GM12878 (cell line): ENCODE results near the gene THUMPD2. TPM values are rescaled to one million over a fixed set of nuclear protein-coding genes. Genes with fewer than 3 reads are reported as not detected.

Experiments
- ASH2L ChIP-seq: fragments of 300-600, 200-600 bp; sonication (generic); IDR thresholded peaks from 2 replicates; pipeline ENCODE4 v1.6.1; 2017; ENCODE audit warnings: low read depth, mild to moderate bottlenecking, borderline replicate concordance
- BMI1 ChIP-seq: fragments of 450-650 bp; IDR thresholded peaks from 2 replicates; pipeline ENCODE4 v1.6.1; 2016; ENCODE audit warnings: mild to moderate bottlenecking, moderate library complexity, borderline replicate concordance
- CEBPZ ChIP-seq: fragments of 150-350 bp; IDR thresholded peaks from 2 replicates; pipeline ENCODE4 v1.6.1; 2016; ENCODE audit warnings: low read depth, low read length
- IKZF1 ChIP-seq: fragments of 450-650 bp; conservative IDR thresholded peaks from 2 replicates; pipeline ENCODE4 v1.6.1; 2017; ENCODE audit warnings: antibody characterized with exemption, mild to moderate bottlenecking
- KDM1A ChIP-seq: fragments of 200-600 bp; sonication (generic); IDR thresholded peaks from 2 replicates; pipeline ENCODE4 v1.6.1; 2016; ENCODE audit warnings: borderline replicate concordance
- MEF2B ChIP-seq: fragments of 450-650 bp; IDR thresholded peaks from 2 replicates; pipeline ENCODE4 v1.6.1; 2018; ENCODE audit warnings: mild to moderate bottlenecking, moderate library complexity; ENCODE audit not compliant: partially characterized antibody, poor library complexity, severe bottlenecking
- MYC ChIP-seq: IDR thresholded peaks from 2 replicates; pipeline ENCODE4 v1.6.1; 2011; ENCODE audit warnings: mild to moderate bottlenecking, low read length, moderate library complexity, inconsistent platforms; ENCODE audit not compliant: insufficient read depth, insufficient replicate concordance, insufficient read length, severe bottlenecking
- NFYB ChIP-seq: IDR thresholded peaks from 2 replicates; pipeline ENCODE4 v1.6.1; 2011; ENCODE audit warnings: low read depth, mild to moderate bottlenecking, low read length, improper control_type of control experiment, moderate library complexity; ENCODE audit not compliant: insufficient read depth
- NKRF ChIP-seq: fragments of 450-650 bp; conservative IDR thresholded peaks from 2 replicates; pipeline ENCODE4 v1.6.1; 2017; ENCODE audit warnings: mild to moderate bottlenecking, moderate library complexity
- PAX5 ChIP-seq: IDR thresholded peaks from 2 replicates; pipeline ENCODE4 v1.6.1; 2011; ENCODE audit warnings: low read depth, low read length, borderline replicate concordance
- POLR2A ChIP-seq: IDR thresholded peaks from 2 replicates; pipeline ENCODE4 v1.6.1; 2011; ENCODE audit warnings: low read depth, mild to moderate bottlenecking, low read length
- POU2F2 ChIP-seq: IDR thresholded peaks from 3 replicates; pipeline ENCODE4 v1.6.1; 2011; ENCODE audit warnings: low read depth, mild to moderate bottlenecking, low read length, borderline replicate concordance
- PRDM15 ChIP-seq: fragments of 450-650 bp; formaldehyde crosslinking; IDR thresholded peaks from 2 replicates; pipeline ENCODE4 v1.4.0; 2020; ENCODE audit warnings: mild to moderate bottlenecking, moderate library complexity
- RELA ChIP-seq: fragments of 450-650 bp; IDR thresholded peaks from 2 replicates; pipeline ENCODE4 v1.8.0; 2014; ENCODE audit warnings: borderline replicate concordance; ENCODE audit not compliant: partially characterized antibody
- SMARCA5 ChIP-seq: fragments of 450-650 bp; IDR thresholded peaks from 2 replicates; pipeline ENCODE4 v1.6.1; 2017; ENCODE audit warnings: mild to moderate bottlenecking
- SRF ChIP-seq, 2 experiments: IDR thresholded peaks; 2 replicates each; pipeline ENCODE4 v1.6.1; 2011; ENCODE audit warnings: low read depth in 2 of 2, low read length in 2 of 2, mild to moderate bottlenecking in 1 of 2, moderate library complexity in 1 of 2
- TBL1XR1 ChIP-seq: IDR thresholded peaks from 2 replicates; pipeline ENCODE4 v1.6.1; 2012; ENCODE audit warnings: low read depth, low read length, improper control_type of control experiment
- TCF7 ChIP-seq: IDR thresholded peaks from 2 replicates; pipeline ENCODE4 v1.6.1; 2014; ENCODE audit warnings: antibody characterized with exemption, borderline replicate concordance
- WRNIP1 ChIP-seq: IDR thresholded peaks from 2 replicates; pipeline ENCODE4 v1.6.1; 2011; ENCODE audit warnings: low read depth, low read length, improper control_type of control experiment, borderline replicate concordance
- polyA plus RNA-seq, 11 experiments: library from polyadenylated mRNA; depleted of rRNA in 4 of 11; unstranded in 6 of 11; stranded (reverse) in 5 of 11; fragments of >200 nt; fragmentation: Nextera tagmentation in 4 of 11; fragmentation: Illumina TruSeq in 1 of 11; extraction: Ambion mirVana in 4 of 11; extraction: Trizol in 1 of 11; gene quantifications; 1 replicate in 1 of 11; 2 replicates in 10 of 11; pipeline versions ENCODE4 v1.2.1 to v1.2.3, GENCODE V29; 2011 to 2016; ENCODE audit warnings: inconsistent platforms in 2 of 11, missing spikeins in 2 of 11, low read depth in 1 of 11
- total RNA-seq, 4 experiments: library from RNA; depleted of rRNA in 3 of 4; stranded (reverse); fragments of >200 nt in 3 of 4; fragmentation: Illumina TruSeq in 1 of 4; extraction: Trizol in 1 of 4; gene quantifications; 2 replicates each; pipeline versions ENCODE4 v1.2.1 to v1.2.3, GENCODE V29; 2013 to 2021

The THUMPD2 gene
- total and polyA plus RNA-seq, 10 of the 15 experiments (the other 5 are each of a cell fraction or from before 2014, with no cell fraction given) = 6.7 to 19.7 (median 13.8) TPM

- TF ChIP-seq CEBPZ (no peak), PAX5 (no peak), ASH2L (peak; percentile 42; the same call in 1 of the 2 replicates), SRF (IDR thresholded peaks at IDR 0.05; ENCODE audit: low read depth in 2 of 2, low read length in 2 of 2) (no peak), NKRF (peak; percentile 62; the same call in 1 of the 2 replicates), BMI1 (no peak), TBL1XR1 (no peak), WRNIP1 (no peak), RELA (peak; percentile 77), NFYB (no peak), SMARCA5 (no peak; the same call in 1 of the 2 replicates), KDM1A (no peak), MEF2B (no peak), POU2F2 (peak; percentile 74; the same call in 2 of the 3 replicates), MYC (peak; percentile 77), POLR2A (peak; percentile 96), TCF7 (no peak), IKZF1 (peak; percentile 72), PRDM15 (CRISPR knock-in tag) (no peak)
Measured at GRCh38 chr2:39778775-39779340, at the start of gene THUMPD2 (continued).
